Adrenal gland (tissue), 12 donors: ENCODE results near the gene LAMB4. TPM values are rescaled to one million over a fixed set of nuclear protein-coding genes. Genes with fewer than 3 reads are reported as not detected.

ENCODE experiments used
- DNase-seq, 7 donors: peaks; one replicate each; pipeline ENCODE4 v3.0.0-alpha.2; 2019 to 2020
- H3K27ac ChIP-seq, 5 donors: fragments of 200-600 bp; sonication (generic) in 4 of 5; 1 replicate in 3 of 5; 2 replicates in 2 of 5; pipeline versions ENCODE4 v1.5.1 to v1.8.0; 2016 to 2020; ENCODE audit warnings: mild to moderate bottlenecking in 1 of 5
- H3K27me3 ChIP-seq: fragments of 200-600 bp; 2 replicates; pipeline ENCODE4 v1.8.0; 2021
- H3K36me3 ChIP-seq, 2 donors: fragments of 200-600 bp; replicated peaks in 1 of 2; 1 replicate in 1 of 2; 2 replicates in 1 of 2; pipeline versions ENCODE4 v1.5.1 to v1.8.0; 2018 to 2022
- H3K4me1 ChIP-seq, 2 donors: fragments of 200-600 bp; replicated peaks in 1 of 2; 1 replicate in 1 of 2; 2 replicates in 1 of 2; pipeline versions ENCODE4 v1.5.1 to v1.8.0; 2018 to 2021
- H3K4me3 ChIP-seq, 4 donors: fragments of 200-600 bp; sonication (generic) in 3 of 4; one replicate each; pipeline ENCODE4 v1.5.1; 2016 to 2018
- H3K9me3 ChIP-seq, 3 donors: fragments of 200-600 bp; sonication (generic) in 1 of 3; replicated peaks in 1 of 3; 1 replicate in 2 of 3; 2 replicates in 1 of 3; pipeline versions ENCODE4 v1.5.1 to v1.8.0; 2016 to 2021
- CTCF ChIP-seq, 6 experiments: fragments of 450-650 bp in 4 of 6; fragments of 200-600 bp in 2 of 6; sonication (generic) in 1 of 6; IDR thresholded peaks; 1 replicate in 5 of 6; 2 replicates in 1 of 6; pipeline versions ENCODE4 v1.5.1 to v1.8.0; 2016 to 2021; ENCODE audit warnings: antibody characterized with exemption in 6 of 6, mild to moderate bottlenecking in 2 of 6, moderate library complexity in 1 of 6
- POLR2A ChIP-seq, 2 donors: fragments of 450-650 bp; IDR thresholded peaks; one replicate each; pipeline ENCODE4 v1.6.1; 2017; ENCODE audit warnings: antibody characterized with exemption in 2 of 2, mild to moderate bottlenecking in 2 of 2, moderate library complexity in 1 of 2
- WGBS, 4 donors: extraction: QIAGEN DNeasy Blood & Tissue Kit in 2 of 4; methylation state at CpG; one replicate each; pipeline versions ENCODE4 v1.1.5 to v1.1.7; 2013 to 2017; 5-methylcytosine and 5-hydroxymethylcytosine counted together
- intact Hi-C, 2 donors: fragments of 100-400 bp; cut with DNase I; formaldehyde crosslinking; loops; one replicate each; pipeline versions ENCODE4 v1.14.1 to v1.15.0; 2022 to 2023
- polyA plus RNA-seq, 3 donors: library from polyadenylated mRNA; stranded (reverse); fragments of 200-250 nt in 2 of 3; fragments of 350-450 nt in 1 of 3; fragmentation: Illumina TruSeq in 1 of 3; extraction: RNeasy Lipid Tissue Mini Kit (QIAGEN cat#74804) in 1 of 3; gene quantifications; one replicate each; pipeline ENCODE4 v1.2.3, GENCODE V29; 2013 to 2014
- total RNA-seq, 9 donors: library from RNA; depleted of rRNA in 4 of 9; stranded (reverse); fragments of >200 nt in 4 of 9; fragments of 120-200 nt in 1 of 9; fragmentation: NEBNext Ultra II Directional in 1 of 9; extraction: Animal tissue kit (Norgen Biotek cat#: 25700) in 1 of 9; gene quantifications; one replicate each; pipeline versions ENCODE4 v1.1.0 to v1.2.4, GENCODE V29; 2013 to 2023
- donor health status: healthy with polysubstance abuse.
- donor health status: Bipolar disorder and iron deficiency.
- donor health status: DM: yes; HTN: yes; CAD: no.
- donor health status: DM: no; HTN: no; CAD: no.
- donor health status: DM: no; HTN: no; CAD: no.
- donor health status: DM: yes; HTN: yes; CAD: no.

Gene LAMB4
- total and polyA plus RNA-seq, 12 donors: 0.12 to 1.0 (median 0.27) TPM; not detected in 5

GRCh38 chr7:108164946-108165345 lies 34.8 kb upstream of the LAMB4 start:
- intact Hi-C loops: no loop called here
- no peak for TF ChIP-seq POLR2A (IDR thresholded peaks at IDR 0.05)
- no peak for TF ChIP-seq CTCF (IDR thresholded peaks at IDR 0.05)
- Histone ChIP-seq H3K9me3 (no peaks in the 10 kb centered on the region), H3K4me3 (no peak overlapping the region), H3K27ac (no peak overlapping the region), H3K27me3 (no peaks in the 10 kb centered on the region), H3K36me3 (no peaks in the 10 kb centered on the region), H3K4me1 (peaks cover 0 to 5% of the 10 kb centered on the region in 2 donors)
- no peak for DNase-seq
- WGBS, 4 donors: 73 to 90% (median 77%) methylated on average over 3 to 6 of the region's 6 CpGs

GRCh38 chr7:108164342-108164741 lies 34.2 kb upstream of the LAMB4 start:
- H3K4me3 ChIP-seq: no peak overlapping the region
- intact Hi-C loops: no loop called here
- TF ChIP-seq POLR2A (IDR thresholded peaks at IDR 0.05) (no peak), CTCF (IDR thresholded peaks at IDR 0.05) (no peak)
- no peaks in the 10 kb centered on the region for H3K27me3 ChIP-seq
- no peak overlapping the region for H3K27ac ChIP-seq
- no peaks in the 10 kb centered on the region for H3K9me3 ChIP-seq
- WGBS, 4 donors: 69 to 82% (median 77%) methylated on average over 6 of the region's 6 CpGs
- H3K4me1 ChIP-seq: peaks cover 0 to 5% of the 10 kb centered on the region in 2 donors
- H3K36me3 ChIP-seq: peaks cover 0 to under 1% of the 10 kb centered on the region in 2 donors
- no peak for DNase-seq

GRCh38 chr7:108158776-108159175 lies 28.6 kb upstream of the LAMB4 start:
- no peaks in the 10 kb centered on the region for H3K4me1 ChIP-seq
- no peak overlapping the region for H3K27ac ChIP-seq
- TF ChIP-seq POLR2A (IDR thresholded peaks at IDR 0.05): no peak
- no peak for TF ChIP-seq CTCF (IDR thresholded peaks at IDR 0.05)
- H3K27me3 ChIP-seq: no peaks in the 10 kb centered on the region
- peaks cover 0 to under 1% (median 0%) of the 10 kb centered on the region in 3 donors for H3K9me3 ChIP-seq
- no peak for DNase-seq
- 75 to 82% (median 77%) methylated on average over 1 of the region's 1 CpG for WGBS, 4 donors
- intact Hi-C loops: no loop called here
- peaks cover 0 to 4% of the 10 kb centered on the region in 2 donors for H3K36me3 ChIP-seq
- H3K4me3 ChIP-seq: no peak overlapping the region

GRCh38 chr7:108157606-108158335 lies 27.6 kb upstream of the LAMB4 start:
- TF ChIP-seq CTCF (IDR thresholded peaks at IDR 0.05) (no peak), POLR2A (IDR thresholded peaks at IDR 0.05) (no peak)
- intact Hi-C loops: no loop called here
- Histone ChIP-seq H3K4me1 (no peaks in the 10 kb centered on the region), H3K36me3 (peaks cover 0 to 4% of the 10 kb centered on the region in 2 donors), H3K4me3 (no peak overlapping the region), H3K27ac (no peak overlapping the region), H3K27me3 (no peaks in the 10 kb centered on the region), H3K9me3 (peaks cover 0 to 4% (median 0%) of the 10 kb centered on the region in 3 donors)
- no peak for DNase-seq
- WGBS, 4 donors: 96 to 98% (median 97%) methylated on average over 4 of the region's 4 CpGs
